Common myeloid progenitor, CD34-positive (primary cell): Measurements from ENCODE around the gene KAZN.
A peak's percentile ranks its signal among the peaks of the same experiment; 100 is the strongest.

ENCODE experiments used
- CTCF ChIA-PET: fragments of 350-600 bp; sonication (Branson Sonifier 250); formaldehyde crosslinking; loops from one replicate; lab custom pipeline; 2021; ENCODE audit warnings: antibody characterized with exemption; lab: Charles Lee
- POLR2A ChIA-PET: fragments of 350-600 bp; sonication (Branson Sonifier 250); formaldehyde crosslinking; loops from one replicate; lab custom pipeline; 2021; ENCODE audit warnings: antibody characterized with exemption; lab: Charles Lee
- DNase-seq, 3 donors: peaks; one replicate each; pipeline versions ENCODE4 v3.0.0 to v3.0.0-alpha.2; 2013
- H3K27ac ChIP-seq, 2 experiments: 1 replicate in 1 of 2; 2 replicates in 1 of 2; pipeline ENCODE4 v1.7.0; 2013; ENCODE audit warnings: inconsistent platforms in 2 of 2, low read length in 2 of 2, mild to moderate bottlenecking in 2 of 2, low read depth in 1 of 2, moderate library complexity in 1 of 2; ENCODE audit not compliant: severe bottlenecking in 2 of 2, insufficient read depth in 1 of 2, poor library complexity in 1 of 2
- H3K27me3 ChIP-seq, 5 experiments: replicated peaks in 2 of 5; 1 replicate in 3 of 5; 2 replicates in 2 of 5; pipeline versions ENCODE4 v1.6.1 to v1.7.0; 2013; ENCODE audit warnings: low read length in 4 of 5, mild to moderate bottlenecking in 2 of 5, moderate library complexity in 2 of 5, inconsistent platforms in 1 of 5; ENCODE audit not compliant: insufficient read depth in 5 of 5, control insufficient read depth in 4 of 5
- H3K36me3 ChIP-seq, 4 experiments: 1 replicate in 2 of 4; 2 replicates in 2 of 4; pipeline versions ENCODE4 v1.6.1 to v1.7.0; 2013; ENCODE audit warnings: low read length in 3 of 4, control low read depth in 1 of 4, mild to moderate bottlenecking in 1 of 4; ENCODE audit not compliant: control insufficient read depth in 4 of 4, insufficient read depth in 4 of 4
- H3K4me1 ChIP-seq, 4 experiments: 1 replicate in 3 of 4; 2 replicates in 1 of 4; pipeline versions ENCODE4 v1.6.1 to v1.7.1; 2013; ENCODE audit warnings: low read length in 3 of 4, mild to moderate bottlenecking in 3 of 4, control low read depth in 1 of 4, inconsistent platforms in 1 of 4, moderate library complexity in 1 of 4; ENCODE audit not compliant: control insufficient read depth in 4 of 4, insufficient read depth in 4 of 4; ENCODE audit errors: control extremely low read depth in 1 of 4
- H3K4me3 ChIP-seq, 7 experiments: 1 replicate in 4 of 7; 2 replicates in 3 of 7; pipeline versions ENCODE4 v1.5.1 to v1.7.0; 2013; ENCODE audit warnings: mild to moderate bottlenecking in 7 of 7, low read length in 6 of 7, moderate library complexity in 6 of 7, inconsistent platforms in 2 of 7, low read depth in 2 of 7, control low read depth in 1 of 7; ENCODE audit not compliant: insufficient read depth in 4 of 7, control insufficient read depth in 1 of 7; ENCODE audit errors: extremely low read depth in 1 of 7
- H3K9me3 ChIP-seq, 5 experiments: 1 replicate in 4 of 5; 2 replicates in 1 of 5; pipeline versions ENCODE4 v1.6.1 to v1.7.1; 2013; ENCODE audit warnings: low read length in 4 of 5, mild to moderate bottlenecking in 2 of 5, inconsistent platforms in 1 of 5, low read depth in 1 of 5, moderate library complexity in 1 of 5; ENCODE audit not compliant: control insufficient read depth in 4 of 5, insufficient read depth in 2 of 5; ENCODE audit errors: control extremely low read depth in 1 of 5
- whole genome bisulfite sequencing: methylation state at CpG from one replicate; pipeline ENCODE4 v1.1.5; 2013; ENCODE audit not compliant: insufficient coverage; 5-methylcytosine and 5-hydroxymethylcytosine counted together

Gene KAZN

DNA sequence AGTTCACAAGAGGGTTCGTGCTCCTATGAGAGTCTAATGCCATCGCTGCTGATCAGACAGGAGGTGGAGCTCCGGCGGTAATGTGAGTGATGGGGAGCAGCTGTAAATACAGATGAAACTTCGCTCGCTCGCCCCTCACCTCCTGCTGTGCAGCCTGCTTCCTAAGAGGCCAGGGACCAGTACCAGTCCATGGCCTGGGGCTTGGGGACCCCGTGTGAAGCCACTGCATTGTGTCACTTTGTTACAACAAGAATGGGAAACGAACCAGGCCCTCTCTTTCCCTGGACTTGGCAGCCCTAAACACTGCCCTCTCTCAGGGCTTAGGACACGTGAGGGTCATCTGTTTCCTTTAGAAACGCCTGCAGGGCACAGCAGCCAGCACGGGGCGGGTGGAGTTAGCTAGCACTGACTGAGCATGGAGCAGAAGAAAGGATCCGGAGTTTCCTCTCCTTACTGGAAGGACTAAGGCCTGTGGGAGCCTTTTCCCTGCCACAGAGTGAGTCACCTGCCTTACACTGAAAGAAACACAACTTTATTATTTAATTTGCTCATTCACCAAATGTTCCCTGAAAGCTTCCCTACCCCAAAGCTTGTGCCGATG, 369.9 kb downstream of the KAZN start:
- no peak overlapping the region for H3K4me3 ChIP-seq
- no peaks in the 10 kb centered on the region for H3K36me3 ChIP-seq
- no peak for DNase-seq
- peaks cover 0 to 4% (median 0%) of the 10 kb centered on the region in 4 experiments for H3K4me1 ChIP-seq
- WGBS = 96% methylated on average over 14 of the region's 15 CpGs
- no peak overlapping the region for H3K27ac ChIP-seq
- CTCF ChIA-PET = no interaction called here
- H3K9me3 ChIP-seq = no peaks in the 10 kb centered on the region
- POLR2A ChIA-PET = no interaction called here
- no peaks in the 10 kb centered on the region for H3K27me3 ChIP-seq

DNA sequence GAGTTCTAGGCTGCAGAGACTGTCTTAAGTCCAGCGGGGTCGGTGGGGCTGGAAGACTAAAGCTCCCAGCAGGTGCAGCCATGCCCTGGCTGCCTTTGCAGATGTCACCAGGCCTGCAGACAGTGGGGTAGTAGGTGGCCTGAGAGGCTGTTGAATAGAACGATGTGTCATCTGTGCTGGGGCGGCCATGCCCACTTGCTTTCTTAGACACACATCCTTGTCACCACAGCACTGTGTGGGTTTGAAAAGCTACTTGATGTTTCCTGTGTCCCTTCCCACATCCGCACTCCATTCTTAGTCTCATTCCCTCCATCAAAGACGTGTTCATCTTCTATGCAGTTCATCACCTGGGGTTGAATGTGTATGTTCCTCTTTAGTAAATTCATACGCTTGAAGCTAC, 370.5 kb downstream of the KAZN start:
- Histone ChIP-seq H3K27me3 (no peaks in the 10 kb centered on the region), H3K36me3 (no peaks in the 10 kb centered on the region), H3K9me3 (peaks cover 0 to 4% (median 3%) of the 10 kb centered on the region in 5 experiments), H3K4me3 (no peak overlapping the region), H3K27ac (no peak overlapping the region), H3K4me1 (peaks cover 0 to 4% (median 0%) of the 10 kb centered on the region in 4 experiments)
- peak in 2 of 3 donors; percentile 34 to 58 for DNase-seq
- ChIA-PET CTCF (no interaction called here), POLR2A (no interaction called here)
- WGBS = 96% methylated on average over 3 of the region's 7 CpGs

DNA sequence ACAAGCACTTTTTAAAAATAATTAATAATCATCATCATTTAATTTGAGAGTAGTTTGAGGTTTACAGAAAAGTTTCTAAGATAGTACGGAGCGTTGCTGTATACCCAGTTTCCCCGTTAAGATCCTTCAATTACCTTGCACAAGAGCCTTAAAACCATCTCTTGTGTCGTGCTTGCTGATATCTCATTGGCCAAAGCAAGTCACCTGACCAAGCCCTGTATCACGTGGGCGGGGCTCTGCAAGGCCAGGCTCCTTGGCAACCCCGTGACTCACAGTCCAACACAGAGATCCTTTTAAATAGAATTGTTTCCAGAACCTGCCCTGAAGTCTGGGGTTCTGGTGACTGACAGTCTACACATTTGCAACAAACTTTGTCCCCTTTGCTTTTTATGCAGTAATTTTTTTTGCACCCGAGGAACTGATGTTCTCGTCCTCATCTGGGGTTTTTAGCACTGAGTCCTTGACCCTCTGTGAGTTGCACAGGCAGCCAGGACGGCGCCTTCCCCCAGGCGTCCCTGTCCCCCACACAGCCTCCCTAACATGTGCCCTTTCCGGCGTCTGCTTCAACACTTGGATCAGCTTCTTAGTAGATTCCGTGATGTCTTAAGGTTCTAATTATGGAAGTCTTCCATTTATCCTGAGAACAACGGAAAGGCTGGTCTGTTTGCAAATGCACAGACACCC, 371.8 kb downstream of the KAZN start:
- POLR2A ChIA-PET = no interaction called here
- Histone ChIP-seq H3K9me3 (peaks cover 0 to 6% (median 4%) of the 10 kb centered on the region in 5 experiments), H3K36me3 (no peaks in the 10 kb centered on the region), H3K27me3 (no peaks in the 10 kb centered on the region), H3K4me3 (no peak overlapping the region), H3K27ac (no peak overlapping the region), H3K4me1 (peaks cover 0 to 4% (median 0%) of the 10 kb centered on the region in 4 experiments)
- 84% methylated on average over 8 of the region's 16 CpGs for WGBS
- CTCF ChIA-PET = no interaction called here
- peak; percentile 39 to 68 (median 60) for DNase-seq

DNA sequence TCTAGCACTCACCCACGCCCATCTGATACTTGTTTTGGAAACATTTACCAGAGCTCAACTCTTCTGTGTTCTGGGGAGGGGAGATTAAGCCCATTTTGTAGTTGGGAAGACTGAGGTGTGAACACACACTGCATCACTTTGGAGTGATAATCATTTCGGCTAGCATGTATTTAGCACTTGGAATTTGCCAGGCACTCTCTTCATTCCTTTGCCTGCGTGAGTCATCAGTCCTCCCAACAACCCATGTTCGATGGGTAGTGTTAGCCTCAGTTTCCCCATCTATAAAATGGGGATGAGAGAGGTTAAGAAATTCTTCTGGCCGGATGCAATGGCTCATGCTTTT, 372.3 kb downstream of the KAZN start:
- DNase-seq = no peak
- Histone ChIP-seq H3K4me3 (no peak overlapping the region), H3K9me3 (peaks cover 0 to 6% (median 4%) of the 10 kb centered on the region in 5 experiments), H3K27me3 (no peaks in the 10 kb centered on the region), H3K27ac (no peak overlapping the region), H3K4me1 (peaks cover 0 to 4% (median 0%) of the 10 kb centered on the region in 4 experiments), H3K36me3 (no peaks in the 10 kb centered on the region)
- ChIA-PET CTCF (no interaction called here), POLR2A (no interaction called here)
- WGBS = 87% methylated on average over 5 of the region's 5 CpGs

DNA sequence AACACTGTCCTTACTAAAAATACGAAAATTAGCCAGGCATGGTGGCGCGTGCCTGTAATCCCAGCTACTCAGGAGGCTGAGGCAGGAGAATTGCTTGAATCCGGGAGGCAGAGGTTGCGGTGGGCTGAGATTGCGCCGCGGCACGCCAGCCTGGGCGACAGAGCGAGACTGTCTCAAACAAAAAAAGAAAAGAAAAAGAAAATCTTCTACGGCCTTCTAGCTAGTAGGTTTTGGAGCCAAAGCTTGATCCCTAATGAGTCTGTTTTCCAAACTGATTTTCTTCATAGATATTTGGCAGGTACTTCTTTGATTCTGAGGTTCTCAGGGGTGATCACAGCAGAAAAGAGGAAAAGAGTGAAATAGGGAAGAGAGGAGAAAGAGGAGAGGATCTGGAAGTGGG, 372.7 kb downstream of the KAZN start:
- Histone ChIP-seq H3K4me1 (peaks cover 0 to 4% (median 0%) of the 10 kb centered on the region in 4 experiments), H3K9me3 (peaks cover 0 to 6% (median 4%) of the 10 kb centered on the region in 5 experiments), H3K27ac (no peak overlapping the region), H3K27me3 (no peaks in the 10 kb centered on the region), H3K4me3 (peak overlapping the region in 1 of 7 experiments; percentile 19), H3K36me3 (no peaks in the 10 kb centered on the region)
- CTCF ChIA-PET = no interaction called here
- POLR2A ChIA-PET = no interaction called here
- WGBS = 98% methylated on average over 8 of the region's 12 CpGs
- DNase-seq = no peak

DNA sequence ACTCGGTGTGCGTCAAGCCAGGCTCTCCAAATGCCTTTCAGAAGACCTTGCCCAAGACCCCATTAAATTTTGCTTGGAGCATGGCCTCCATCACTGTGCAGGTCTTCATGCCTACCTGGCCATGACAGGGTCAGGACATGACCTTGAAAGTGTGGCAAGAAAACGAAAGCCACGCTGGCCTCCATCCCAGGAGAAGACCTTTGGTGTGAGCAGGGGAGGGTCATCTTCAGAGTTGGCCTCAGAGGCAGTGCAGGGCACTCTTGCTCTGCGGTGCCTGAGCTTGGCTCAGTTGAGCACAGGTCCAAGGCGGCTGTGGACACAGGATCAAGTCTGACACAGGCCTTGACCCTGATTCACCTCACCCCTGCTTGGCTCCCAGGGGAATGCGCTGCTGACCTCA, 373.6 kb downstream of the KAZN start:
- H3K27me3 ChIP-seq = no peaks in the 10 kb centered on the region
- H3K9me3 ChIP-seq = peaks cover 0 to 6% (median 4%) of the 10 kb centered on the region in 5 experiments
- H3K4me3 ChIP-seq = no peak overlapping the region
- no peak for DNase-seq
- WGBS = 85% methylated on average over 7 of the region's 7 CpGs
- H3K36me3 ChIP-seq = no peaks in the 10 kb centered on the region
- H3K27ac ChIP-seq = no peak overlapping the region
- ChIA-PET CTCF (no interaction called here), POLR2A (no interaction called here)
- H3K4me1 ChIP-seq = peaks cover 0 to 4% (median 0%) of the 10 kb centered on the region in 4 experiments

DNA sequence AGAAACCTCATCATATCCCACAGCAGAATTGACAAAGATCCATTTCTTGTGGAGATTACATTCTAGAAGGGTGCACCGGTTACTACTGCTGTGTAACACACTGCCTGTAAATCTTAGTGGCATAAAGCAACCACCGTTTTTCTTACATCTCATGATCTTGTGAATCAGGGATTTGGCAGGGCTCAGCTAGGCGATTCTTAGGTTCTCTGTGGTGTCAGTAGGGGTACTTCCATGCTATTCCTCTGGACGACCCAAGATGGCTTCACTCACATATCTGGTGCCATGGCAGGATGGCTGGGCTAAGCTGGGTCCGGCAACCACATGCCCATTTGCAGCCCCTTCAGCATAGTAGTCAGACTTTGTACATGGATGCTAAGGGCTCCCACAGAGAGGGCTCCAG, 375.3 kb downstream of the KAZN start:
- Histone ChIP-seq H3K36me3 (no peaks in the 10 kb centered on the region), H3K9me3 (peaks cover 0 to 6% (median 4%) of the 10 kb centered on the region in 5 experiments), H3K27ac (no peak overlapping the region), H3K4me1 (peaks cover 0 to 4% (median 0%) of the 10 kb centered on the region in 4 experiments), H3K4me3 (no peak overlapping the region), H3K27me3 (no peaks in the 10 kb centered on the region)
- WGBS = 76% methylated on average over 5 of the region's 5 CpGs
- ChIA-PET POLR2A (no interaction called here), CTCF (no interaction called here)
- no peak for DNase-seq
